ENCODE data around the gene PUS7L.
"Not testable (repeated sequence)": the region's sequence is repeated elsewhere in the genome, so short reads cannot be mapped to it uniquely, and the experiment has no call there.

Gene PUS7L, protein sequence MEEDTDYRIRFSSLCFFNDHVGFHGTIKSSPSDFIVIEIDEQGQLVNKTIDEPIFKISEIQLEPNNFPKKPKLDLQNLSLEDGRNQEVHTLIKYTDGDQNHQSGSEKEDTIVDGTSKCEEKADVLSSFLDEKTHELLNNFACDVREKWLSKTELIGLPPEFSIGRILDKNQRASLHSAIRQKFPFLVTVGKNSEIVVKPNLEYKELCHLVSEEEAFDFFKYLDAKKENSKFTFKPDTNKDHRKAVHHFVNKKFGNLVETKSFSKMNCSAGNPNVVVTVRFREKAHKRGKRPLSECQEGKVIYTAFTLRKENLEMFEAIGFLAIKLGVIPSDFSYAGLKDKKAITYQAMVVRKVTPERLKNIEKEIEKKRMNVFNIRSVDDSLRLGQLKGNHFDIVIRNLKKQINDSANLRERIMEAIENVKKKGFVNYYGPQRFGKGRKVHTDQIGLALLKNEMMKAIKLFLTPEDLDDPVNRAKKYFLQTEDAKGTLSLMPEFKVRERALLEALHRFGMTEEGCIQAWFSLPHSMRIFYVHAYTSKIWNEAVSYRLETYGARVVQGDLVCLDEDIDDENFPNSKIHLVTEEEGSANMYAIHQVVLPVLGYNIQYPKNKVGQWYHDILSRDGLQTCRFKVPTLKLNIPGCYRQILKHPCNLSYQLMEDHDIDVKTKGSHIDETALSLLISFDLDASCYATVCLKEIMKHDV

DNA sequence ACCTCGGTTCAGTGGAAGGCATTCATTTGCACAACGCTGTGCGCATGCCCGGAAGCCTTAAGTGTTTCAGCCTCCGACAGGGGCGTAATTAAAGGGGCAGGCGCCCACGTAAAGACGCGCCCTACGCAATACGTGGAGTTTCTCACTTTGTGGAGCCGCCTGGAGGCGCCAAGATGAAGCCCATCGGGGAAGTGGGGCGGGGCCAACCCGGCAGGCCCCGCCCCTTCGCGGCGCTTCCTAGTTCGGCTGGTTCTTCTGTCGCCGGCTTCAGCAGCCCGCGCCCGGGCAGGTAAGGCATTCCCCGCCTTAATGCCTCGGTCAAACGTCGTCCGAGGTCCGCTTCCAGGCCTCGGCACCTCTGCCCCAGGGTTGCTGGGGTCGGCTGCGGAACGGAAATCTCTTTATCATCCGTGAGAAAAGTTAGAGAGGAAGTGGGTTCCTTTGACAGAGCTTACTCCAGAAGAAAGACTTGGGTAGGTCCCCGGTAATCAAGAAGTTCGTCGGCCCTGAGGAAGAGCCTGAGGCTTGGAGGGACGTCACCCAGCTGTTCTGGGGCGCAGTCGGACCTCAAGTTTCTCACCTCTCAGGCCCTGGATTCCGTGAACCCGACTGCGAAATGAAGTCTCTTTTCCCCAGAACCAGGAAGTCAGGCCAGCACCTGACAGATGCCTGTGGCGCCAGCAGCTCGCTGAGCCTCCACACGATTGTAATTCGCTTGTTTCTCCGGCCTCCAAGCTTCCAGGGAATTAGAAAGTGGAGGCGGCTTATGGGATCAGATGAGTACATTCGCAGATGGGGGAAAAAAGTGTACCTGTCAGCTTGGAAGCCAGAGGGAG lies at the start of gene PUS7L, which contains the start of gene IRAK4:
PUS7L (minus strand) TSS at position 63 of the 836 bp plus-strand sequence. CDS start 3,545 bp downstream, outside the sequence.
IRAK4 (plus strand) TSS at position 224 of the 836 bp plus-strand sequence. CDS start 9,161 bp downstream, outside the sequence.
- peak; percentile 97 for DNase-seq

DNA sequence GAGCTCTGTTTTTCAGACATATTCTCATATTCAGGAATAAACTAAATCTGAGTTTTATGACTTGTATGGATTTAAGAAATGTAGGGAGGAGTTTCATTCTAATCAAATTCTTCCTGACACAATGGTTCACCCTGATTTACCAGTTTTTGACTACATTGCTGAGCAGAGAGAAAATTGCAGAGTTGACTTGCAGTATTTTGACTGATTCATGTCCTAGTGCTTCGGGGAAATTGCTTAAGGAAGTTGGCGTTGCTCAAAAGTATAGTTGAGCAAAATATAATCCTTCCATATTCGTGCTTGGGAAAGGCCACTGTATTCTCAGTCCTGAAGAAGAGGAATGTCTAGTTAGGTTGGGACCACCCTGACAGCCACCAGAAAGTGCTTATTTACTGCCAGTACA lies 48.8 kb upstream of the PUS7L start:
- DNase-seq: no peak

DNA sequence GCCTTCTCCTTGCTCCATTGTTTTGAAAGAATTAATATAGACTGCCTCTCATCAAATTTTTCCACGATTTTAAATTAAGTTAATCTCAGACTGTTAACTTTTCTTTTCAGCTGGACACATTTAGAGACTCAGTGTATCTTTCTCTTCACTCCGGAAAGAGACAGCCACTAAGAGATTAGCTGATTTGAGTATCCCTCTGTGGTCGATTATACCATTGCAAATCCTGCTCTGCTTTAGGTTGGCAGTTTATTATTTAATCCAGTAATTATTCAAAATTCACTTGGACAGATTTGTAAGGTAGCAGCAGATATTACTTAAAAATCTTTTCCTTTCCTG lies 48.1 kb upstream of the PUS7L start:
- DNase-seq: no peak

DNA sequence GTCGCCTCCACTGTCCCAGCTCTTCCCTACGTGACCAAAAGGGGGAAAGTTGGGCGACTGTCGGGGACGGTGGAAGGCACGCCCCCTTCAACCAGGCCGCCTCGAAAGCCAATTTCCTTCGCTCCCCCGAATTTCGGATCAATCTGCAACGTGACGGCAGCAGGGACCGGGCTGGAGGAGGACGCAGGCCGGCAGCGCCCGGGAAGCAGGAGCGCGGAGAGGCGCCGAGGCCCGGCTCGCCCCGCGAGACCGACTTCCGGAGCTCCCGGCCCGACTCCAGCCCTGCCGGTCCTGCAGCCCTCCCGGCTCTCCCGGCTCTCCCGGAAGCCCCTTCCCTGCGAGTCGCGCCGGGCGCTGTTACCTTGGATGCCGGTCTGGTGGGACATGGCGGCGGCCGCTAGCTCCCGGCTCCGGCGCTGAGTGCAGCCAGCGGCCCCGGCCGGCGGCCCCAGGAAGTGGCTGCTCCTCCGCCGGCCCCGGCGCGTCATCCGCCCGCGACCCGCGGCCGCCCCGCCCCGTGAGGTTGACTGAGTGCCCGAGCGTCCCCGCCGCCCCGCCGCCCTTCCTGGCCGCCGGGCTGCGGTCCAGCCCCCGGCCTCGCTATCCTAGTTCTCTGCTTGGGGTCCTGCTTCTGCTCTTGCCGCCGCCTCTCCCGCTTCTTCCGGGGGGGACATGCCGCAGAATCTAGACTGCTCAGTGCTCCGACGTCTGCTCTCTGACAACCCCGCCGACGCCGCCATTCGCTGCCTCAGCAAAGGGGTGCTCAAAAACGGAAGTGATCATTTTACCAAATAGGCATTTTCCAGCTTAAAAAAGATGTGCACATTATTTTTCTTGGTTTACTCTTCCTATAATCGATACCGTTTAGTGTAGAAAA lies 47.5 kb upstream of the PUS7L start, which contains the start of gene TWF1:
TWF1 (minus strand) TSS at position 458 of the 877 bp plus-strand sequence; CDS start at position 386, 72 bp downstream.
- DNase-seq: peak; percentile 84

DNA sequence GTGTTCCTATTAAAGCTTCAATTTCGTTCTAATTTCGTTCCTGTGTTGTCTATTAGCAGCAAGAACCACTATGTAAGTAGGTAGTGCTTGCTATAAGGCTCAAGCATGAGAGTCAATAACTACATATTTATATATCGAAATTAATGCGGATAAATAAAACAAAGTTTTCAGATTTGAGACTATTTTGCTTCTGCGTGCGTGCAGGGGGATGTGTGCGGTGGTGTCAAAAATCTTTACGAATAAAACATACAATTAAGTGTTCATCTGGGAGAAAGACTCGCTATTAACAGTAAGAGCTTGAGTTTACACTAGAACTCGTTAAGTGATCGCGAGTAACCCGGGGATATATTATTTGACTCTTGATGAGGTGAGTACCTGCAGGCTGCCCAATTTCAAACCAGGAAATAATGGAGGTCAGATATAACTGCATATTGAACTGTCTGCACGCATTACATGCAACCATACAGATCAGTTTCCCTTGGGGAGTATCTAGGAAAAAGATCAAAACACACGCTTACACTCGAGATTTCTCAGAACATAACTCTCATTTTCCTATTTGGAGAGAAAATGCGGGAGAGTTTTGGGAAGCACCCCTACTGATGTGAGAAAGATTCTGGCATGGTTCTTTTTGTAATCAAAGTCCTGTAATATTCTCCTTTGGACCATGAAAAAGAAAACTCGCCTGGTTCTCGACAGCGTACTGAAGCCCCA lies 46.7 kb upstream of the PUS7L start:
- peak; percentile 26 for DNase-seq

DNA sequence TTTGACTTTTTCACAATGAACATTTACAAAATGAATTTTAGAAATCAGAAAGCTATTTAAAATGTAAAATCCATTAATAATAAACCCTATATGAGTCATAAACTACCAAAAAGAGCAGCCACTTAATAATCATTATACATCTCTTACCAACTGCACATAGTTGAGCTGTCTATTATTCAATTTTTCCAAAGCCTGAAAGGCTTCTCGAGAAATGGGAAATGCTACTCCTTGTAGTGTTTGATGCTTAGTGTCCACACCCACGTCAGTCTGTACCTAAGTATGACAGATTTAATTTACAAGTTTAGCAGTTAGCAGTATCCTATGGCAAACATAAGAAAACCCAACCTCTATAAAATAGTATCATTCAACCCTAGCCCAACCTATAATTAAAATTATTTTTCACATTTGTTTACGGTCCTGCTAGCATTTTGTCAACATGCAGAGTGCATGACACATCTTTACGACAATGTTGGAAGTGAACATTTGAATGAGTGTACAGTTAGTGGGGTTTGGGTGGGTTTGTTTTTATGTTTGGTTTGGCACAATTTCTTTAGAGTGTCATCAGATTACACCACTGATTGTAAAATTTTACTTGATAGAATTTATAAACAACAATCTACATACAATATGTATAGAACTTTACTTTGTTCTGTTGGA lies 39.1 kb upstream of the PUS7L start:
- no peak for DNase-seq

DNA sequence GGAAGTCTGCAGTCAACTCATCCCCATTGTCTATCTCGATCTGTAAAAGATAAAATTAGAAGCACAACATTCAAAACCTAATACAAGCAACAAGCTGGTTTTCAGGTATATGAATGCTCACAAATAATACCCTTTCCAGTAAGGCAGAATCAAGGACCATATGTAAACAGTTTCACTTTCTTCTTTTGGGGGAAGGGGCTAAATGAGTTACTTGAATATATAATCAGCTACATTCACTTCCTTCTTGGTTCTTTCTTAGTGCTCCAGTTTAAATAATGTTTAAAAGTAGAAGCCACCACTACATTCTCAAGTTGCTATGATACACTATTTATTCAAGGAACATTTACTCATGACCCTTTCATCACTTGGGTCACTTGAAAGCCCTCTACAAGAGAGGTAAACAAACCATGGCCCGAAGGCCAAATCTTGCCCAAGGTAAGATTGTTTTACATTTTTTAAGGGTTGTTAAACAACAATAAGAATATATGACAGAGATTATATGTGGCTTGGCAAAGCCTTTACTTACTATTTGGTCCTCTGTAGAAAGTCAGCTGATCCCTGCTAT lies 37.2 kb upstream of the PUS7L start:
- DNase-seq: no peak

DNA sequence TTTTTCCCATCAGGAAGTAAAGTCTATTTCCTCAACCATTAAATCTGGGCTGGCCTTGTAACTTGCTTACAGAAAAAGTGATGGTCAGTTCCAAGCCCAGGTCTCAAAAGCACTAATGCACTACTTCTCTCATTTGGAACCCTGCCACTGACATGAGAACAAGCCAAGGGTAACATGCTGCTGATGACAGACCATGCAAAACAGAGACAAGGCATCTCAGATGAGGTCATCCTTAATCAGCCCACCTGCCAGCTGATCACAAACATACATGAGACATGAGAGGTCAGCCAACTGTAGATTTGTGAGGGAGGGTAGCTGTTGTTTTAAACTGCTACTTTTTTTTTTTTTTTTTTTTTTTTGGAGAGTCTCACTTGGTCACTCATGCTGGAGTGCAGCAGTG lies 31.4 kb upstream of the PUS7L start:
- no peak for DNase-seq

DNA sequence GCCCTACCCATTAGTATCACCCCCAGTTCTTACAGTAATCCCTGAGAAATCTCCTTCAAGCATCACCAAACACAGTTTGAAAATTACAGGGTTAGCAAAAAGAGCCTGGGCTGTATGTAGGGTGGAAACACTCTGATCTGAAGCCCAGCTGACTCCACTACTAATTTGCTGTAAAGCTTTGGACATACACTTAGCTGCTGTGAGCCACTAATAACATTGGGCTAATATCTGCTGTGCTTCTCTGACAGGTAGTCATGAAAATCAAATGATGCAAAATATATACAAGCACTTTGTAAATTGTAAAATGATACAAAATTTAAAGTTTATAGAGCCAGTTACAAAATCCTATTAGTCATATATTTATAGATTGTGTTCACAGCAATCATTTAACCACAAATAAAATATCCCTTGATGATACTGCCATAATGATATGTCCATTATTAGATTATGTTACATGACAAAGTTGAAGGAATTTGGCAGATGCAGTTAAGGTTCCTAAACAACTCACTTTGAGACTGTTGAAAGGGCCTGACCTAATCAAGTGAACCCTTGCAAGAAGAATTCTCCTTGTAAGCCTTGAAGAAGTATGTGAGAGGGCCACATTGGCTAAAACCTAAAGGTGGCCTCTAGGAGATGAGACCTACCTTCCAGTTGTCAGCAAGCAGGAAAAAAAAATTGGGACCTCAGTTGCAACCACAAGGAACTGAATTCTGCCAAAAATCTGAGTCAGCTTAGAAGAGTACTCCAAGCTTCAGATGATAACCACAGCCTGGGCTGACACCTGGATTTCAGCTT lies 28.5 kb upstream of the PUS7L start:
- DNase-seq: no peak

DNA sequence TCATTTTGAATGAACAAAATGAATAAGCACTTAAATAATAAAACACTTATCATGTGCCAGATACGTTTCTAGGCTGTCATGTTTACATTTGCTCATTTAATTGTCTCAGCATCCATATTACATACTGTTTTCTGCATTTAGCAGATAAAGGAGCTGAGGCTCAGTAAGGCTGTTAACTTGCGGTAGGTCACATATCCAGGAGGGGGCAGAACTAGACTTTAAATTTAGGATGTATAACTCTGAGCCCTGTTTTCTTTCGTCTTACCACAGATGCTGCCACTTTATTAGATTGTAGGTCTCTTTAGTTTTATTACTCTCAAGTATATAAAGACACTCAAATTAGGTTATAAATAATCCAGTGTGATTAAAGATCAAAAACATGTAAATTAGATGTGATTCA lies 17.9 kb upstream of the PUS7L start:
- DNase-seq: peak; percentile 53

DNA sequence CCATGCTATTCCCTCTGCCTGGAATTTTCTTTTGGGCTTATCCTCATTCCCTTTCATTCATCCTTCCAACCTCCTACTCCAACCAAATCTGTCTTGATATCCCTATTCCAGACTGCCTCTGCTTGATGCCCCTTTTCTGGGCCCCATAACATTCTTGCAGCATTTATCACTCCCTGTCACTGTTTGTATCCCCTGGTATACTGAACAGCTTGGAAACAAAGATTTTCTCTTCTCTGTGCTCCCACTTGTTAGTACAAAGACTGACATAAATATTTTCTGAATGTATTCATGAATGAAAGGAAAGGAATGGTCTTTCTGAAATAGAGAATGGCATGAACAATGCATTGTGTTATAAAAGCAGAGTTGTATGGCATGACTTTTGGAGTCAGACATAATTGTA lies 7.7 kb upstream of the PUS7L start:
- no peak for DNase-seq

DNA sequence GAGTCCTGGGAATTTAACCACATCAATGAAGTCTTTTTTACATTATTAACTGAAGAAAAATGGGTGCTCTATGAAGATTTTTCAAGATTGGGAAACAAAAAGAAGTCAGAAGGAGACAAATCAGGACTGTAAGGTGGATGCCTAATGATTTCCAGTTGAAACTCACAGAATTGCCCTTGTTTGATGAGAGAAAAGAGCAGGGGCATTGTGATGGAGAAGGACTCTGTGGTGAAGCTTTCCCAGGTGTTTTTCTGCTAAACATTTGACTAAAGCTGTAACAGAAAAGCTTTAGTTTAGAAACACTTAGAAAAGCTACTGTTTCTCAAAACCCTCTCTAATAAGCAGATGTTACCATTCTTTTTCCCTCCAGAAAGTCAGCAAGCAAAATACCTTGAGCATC lies 5.9 kb upstream of the PUS7L start:
- no peak for DNase-seq

DNA sequence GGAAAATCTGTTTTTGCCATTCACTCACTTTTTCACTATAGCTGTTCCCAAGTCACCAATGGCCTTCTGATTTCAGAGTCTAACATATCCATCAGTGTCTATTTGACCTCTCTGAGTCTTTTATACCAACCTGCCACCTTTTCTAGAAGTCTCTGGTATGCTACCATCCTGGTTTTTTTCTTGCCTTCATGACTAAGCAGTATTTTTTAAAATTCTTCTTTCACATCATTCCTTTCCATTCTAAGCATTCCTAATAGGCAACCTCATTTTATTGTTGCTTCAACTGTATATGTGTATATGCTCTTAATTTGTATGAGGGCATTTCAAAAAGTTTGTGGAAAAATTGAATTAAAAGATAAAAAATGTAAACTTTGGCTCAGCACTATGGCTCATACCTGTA lies 5.2 kb upstream of the PUS7L start:
- no peak for DNase-seq

DNA sequence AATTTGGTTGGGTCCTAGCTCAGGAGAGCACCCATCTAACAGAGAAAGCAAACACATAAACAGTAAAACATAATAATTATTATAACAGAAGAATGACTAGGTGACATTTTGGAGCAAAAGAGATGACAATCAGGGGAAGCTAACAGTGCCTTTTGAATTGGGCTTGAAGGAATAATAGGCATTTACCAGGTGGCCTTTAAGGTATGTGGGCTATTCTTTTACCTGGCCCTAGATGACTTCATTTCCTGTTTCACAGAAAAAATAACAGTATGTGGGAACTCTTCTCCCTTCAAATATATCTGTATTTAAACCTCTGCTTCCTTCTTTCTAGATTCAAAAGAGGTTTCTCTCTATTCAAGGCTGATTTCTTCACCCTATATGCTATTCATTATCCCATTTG lies 4.0 kb upstream of the PUS7L start:
- no peak for DNase-seq

DNA sequence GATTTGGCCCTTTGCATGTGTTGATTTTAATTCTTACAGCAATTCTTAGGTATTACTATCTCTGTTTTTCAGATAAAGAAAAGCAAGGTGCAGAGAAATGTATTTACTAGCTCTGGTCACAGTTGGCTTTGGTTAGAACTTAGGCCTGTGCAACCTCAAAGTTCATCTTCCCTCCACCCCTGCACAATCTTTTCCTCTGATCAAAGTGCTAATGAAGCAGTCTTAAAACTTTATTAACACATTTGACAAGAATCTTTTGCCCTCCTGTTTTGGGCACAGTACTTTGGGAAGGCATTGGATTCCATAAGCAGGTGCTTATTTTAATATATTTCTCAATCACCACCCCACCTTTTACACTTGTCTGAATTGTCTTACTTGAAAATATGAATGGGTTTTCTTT lies 2.9 kb upstream of the PUS7L start:
- no peak for DNase-seq

DNA sequence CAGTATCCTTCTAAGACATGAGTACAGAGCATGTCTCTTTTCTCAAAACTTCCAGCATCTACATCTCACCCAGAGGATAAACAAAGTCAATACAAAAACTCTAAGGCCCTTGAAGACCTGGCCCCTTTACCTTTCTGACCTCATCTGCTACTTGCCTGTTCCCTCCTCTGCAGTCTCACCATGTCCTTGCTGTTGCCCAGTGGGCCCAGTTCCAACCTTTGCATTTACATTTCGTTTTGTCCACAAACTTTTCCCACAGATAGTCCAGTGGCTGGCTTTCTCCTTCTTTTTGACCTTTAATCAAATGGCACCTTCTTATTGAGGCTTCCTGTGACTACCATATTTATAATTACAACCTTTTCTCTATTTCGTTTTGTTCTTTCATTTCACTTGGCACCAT lies 1.8 kb upstream of the PUS7L start:
- no peak for DNase-seq

DNA sequence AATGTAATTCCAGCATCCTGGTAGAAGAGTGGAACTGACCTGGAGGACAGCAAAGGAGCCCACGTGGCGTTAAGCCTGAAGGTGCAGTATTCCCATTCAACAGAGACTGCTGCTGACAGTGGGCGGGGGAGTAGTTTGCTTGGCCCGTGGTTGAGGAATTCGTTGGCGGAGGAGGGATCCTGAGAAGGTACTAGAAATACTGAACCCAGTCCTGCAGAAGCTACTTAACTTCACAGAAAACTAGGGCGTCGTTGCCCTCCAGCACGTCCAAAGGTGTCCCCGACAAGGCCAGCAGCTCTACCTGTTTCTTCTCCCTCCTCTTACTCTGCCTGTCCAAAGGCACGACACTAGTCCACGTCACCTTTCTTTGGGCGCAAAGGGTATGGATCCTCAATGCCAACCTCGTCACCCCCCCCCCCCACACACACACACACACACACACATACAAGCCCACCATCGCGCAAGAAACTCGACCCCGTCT lies 303 bp downstream of the PUS7L start:
- no peak for DNase-seq

DNA sequence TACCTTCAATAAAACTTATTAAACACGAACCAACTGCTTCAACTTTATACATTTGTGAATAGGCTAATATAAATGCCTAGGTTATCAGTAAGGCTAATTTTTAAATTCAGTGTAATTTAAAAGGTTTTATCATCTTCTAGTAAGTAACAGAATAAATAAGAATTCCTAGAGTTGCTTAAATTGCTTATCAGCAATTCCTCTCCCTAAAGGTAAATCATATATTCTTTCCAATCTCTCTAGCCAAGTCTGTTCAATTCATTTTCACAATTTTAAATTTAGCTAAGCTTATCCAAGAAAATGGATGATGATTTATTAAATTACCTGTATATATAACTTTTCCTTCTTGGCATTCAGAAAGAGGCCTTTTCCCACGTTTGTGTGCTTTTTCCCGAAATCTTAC lies 4.6 kb downstream of the PUS7L start:
- DNase-seq: no peak

DNA sequence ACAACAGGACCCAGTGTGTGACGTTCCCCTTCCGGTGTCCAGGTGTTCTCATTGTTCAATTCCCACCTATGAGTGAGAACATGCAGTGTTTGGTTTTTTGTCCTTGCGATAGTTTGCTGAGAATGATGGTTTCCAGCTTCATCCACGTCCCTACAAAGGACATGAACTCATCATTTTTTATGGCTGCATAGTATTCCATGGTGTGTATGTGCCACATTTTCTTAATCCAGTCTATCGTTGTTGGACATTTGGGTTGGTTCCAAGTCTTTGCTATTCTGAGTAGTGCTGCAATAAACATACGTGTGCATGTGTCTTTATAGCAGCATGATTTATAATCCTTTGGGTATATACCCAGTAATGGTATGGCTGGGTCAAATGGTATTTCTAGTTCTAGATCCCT lies 7.2 kb downstream of the PUS7L start:
- DNase-seq: not testable (repeated sequence)

DNA sequence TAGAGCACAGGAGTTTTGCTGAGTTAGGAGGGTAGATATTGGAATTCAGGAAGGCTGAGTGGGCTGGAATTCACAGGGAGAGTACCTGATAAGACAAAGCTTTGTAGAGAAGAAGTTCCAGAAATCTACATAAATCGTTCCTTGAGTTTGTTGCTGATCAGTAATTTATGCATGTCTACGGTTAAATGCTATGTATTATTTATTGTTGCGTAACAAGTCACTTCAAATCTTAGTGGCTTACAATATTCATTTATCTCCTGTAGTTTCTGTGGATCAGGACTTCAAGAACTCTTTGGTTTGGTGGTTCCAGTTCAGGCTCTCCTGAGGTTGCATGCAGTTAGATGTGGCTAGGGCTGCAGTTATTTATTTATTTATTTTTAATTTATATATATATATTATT lies 7.8 kb downstream of the PUS7L start:
- DNase-seq: no peak

All from CD4-positive, alpha-beta T cell treated with Interleukin-21 for 1 hour (primary cell).